Spleen (tissue), 11 donors: ENCODE data around the gene SHTN1. TPM values are rescaled to one million over a fixed set of nuclear protein-coding genes. Genes with fewer than 3 reads are reported as not detected.

Experiments used
- DNase-seq: peaks from one replicate; pipeline ENCODE4 v3.0.0-alpha.2; 2020
- H3K27ac ChIP-seq, 8 donors: fragments of 200-600 bp; sonication (generic) in 7 of 8; 1 replicate in 4 of 8; 2 replicates in 4 of 8; pipeline versions ENCODE4 v1.5.0 to v1.8.0; 2016 to 2021; ENCODE audit warnings: inconsistent platforms in 4 of 8, mild to moderate bottlenecking in 4 of 8, moderate library complexity in 1 of 8
- H3K27me3 ChIP-seq, 7 donors: fragments of 200-600 bp; sonication (generic) in 6 of 7; replicated peaks in 1 of 7; 1 replicate in 4 of 7; 2 replicates in 3 of 7; pipeline versions ENCODE4 v1.5.0 to v1.8.0; 2016 to 2021; ENCODE audit warnings: inconsistent platforms in 3 of 7, mild to moderate bottlenecking in 1 of 7
- H3K36me3 ChIP-seq, 6 donors: fragments of 200-600 bp; sonication (generic) in 5 of 6; 1 replicate in 4 of 6; 2 replicates in 2 of 6; pipeline versions ENCODE4 v1.5.0 to v1.8.0; 2016 to 2021; ENCODE audit warnings: inconsistent platforms in 2 of 6
- H3K4me1 ChIP-seq, 6 donors: fragments of 200-600 bp; sonication (generic) in 5 of 6; 1 replicate in 3 of 6; 2 replicates in 3 of 6; pipeline versions ENCODE4 v1.5.0 to v1.8.0; 2016 to 2021; ENCODE audit warnings: inconsistent platforms in 3 of 6
- H3K4me3 ChIP-seq, 8 donors: fragments of 200-600 bp; sonication (generic) in 7 of 8; 1 replicate in 4 of 8; 2 replicates in 4 of 8; pipeline versions ENCODE4 v1.5.0 to v1.8.0; 2016 to 2021; ENCODE audit warnings: inconsistent platforms in 4 of 8, mild to moderate bottlenecking in 4 of 8, moderate library complexity in 2 of 8
- H3K9me3 ChIP-seq, 8 donors: fragments of 200-600 bp; sonication (generic) in 7 of 8; 1 replicate in 4 of 8; 2 replicates in 4 of 8; pipeline versions ENCODE4 v1.5.0 to v1.8.0; 2016 to 2021; ENCODE audit warnings: inconsistent platforms in 4 of 8
- POLR2A ChIP-seq, 3 donors: fragments of 450-650 bp; IDR thresholded peaks; one replicate each; pipeline ENCODE4 v1.5.1; 2017; ENCODE audit warnings: antibody characterized with exemption in 3 of 3, mild to moderate bottlenecking in 1 of 3
- POLR2AphosphoS5 ChIP-seq, 3 donors: sonication (generic); formaldehyde crosslinking; IDR thresholded peaks; one replicate each; pipeline ENCODE4 v1.5.1; 2017; ENCODE audit warnings: antibody characterized with exemption in 3 of 3
- WGBS, 5 donors: extraction: QIAGEN DNeasy Blood & Tissue Kit in 3 of 5; methylation state at CpG; one replicate each; pipeline versions ENCODE4 v1.1.5 to v1.1.7; 2013 to 2018; 5-methylcytosine and 5-hydroxymethylcytosine counted together
- intact Hi-C: fragments of 100-400 bp; cut with DNase I; formaldehyde crosslinking; loops from one replicate; pipeline ENCODE4 v1.15.0; 2023; ENCODE audit warnings: low total_unique reads
- polyA plus RNA-seq, 3 donors: library from polyadenylated mRNA; stranded (reverse); fragments of 200-250 nt; gene quantifications; one replicate each; pipeline ENCODE4 v1.2.1, GENCODE V29; 2013
- total RNA-seq, 7 donors: library from RNA; depleted of rRNA in 3 of 7; stranded (reverse); fragments of >200 nt in 3 of 7; fragmentation: NEBNext Ultra II Directional in 4 of 7; extraction: Animal tissue kit (Norgen Biotek cat#: 25700) in 4 of 7; gene quantifications; one replicate each; pipeline versions ENCODE4 v1.1.0 to v1.2.1, GENCODE V29; 2016 to 2021
- TF ChIP-seq, protein P1 (sequence below), 11 experiments: fragments of 200-600 bp in 7 of 11; fragments of 450-650 bp in 4 of 11; sonication (generic) in 4 of 11; IDR thresholded peaks in 8 of 11; conservative IDR thresholded peaks in 3 of 11; 1 replicate in 7 of 11; 2 replicates in 4 of 11; pipeline versions ENCODE4 v1.4.0 to v1.8.0; 2016 to 2021; ENCODE audit warnings: antibody characterized with exemption in 11 of 11, inconsistent platforms in 4 of 11, mild to moderate bottlenecking in 1 of 11
- donor health status: healthy with polysubstance abuse.
- donor health status: DM: no; HTN: no; CAD: no; lungs with moderate emphysema.
- donor health status: DM: no; HTN: no; CAD: no.
- donor health status: Bipolar disorder and iron deficiency.
- donor health status: healthy.
- donor health status: DM: no; HTN: no; CAD: no.
- donor health status: DM: yes; HTN: yes; CAD: no.

The SHTN1 gene
- total and polyA plus RNA-seq, 10 donors, result 2.9 to 28.3 (median 14.7) TPM

DNA sequence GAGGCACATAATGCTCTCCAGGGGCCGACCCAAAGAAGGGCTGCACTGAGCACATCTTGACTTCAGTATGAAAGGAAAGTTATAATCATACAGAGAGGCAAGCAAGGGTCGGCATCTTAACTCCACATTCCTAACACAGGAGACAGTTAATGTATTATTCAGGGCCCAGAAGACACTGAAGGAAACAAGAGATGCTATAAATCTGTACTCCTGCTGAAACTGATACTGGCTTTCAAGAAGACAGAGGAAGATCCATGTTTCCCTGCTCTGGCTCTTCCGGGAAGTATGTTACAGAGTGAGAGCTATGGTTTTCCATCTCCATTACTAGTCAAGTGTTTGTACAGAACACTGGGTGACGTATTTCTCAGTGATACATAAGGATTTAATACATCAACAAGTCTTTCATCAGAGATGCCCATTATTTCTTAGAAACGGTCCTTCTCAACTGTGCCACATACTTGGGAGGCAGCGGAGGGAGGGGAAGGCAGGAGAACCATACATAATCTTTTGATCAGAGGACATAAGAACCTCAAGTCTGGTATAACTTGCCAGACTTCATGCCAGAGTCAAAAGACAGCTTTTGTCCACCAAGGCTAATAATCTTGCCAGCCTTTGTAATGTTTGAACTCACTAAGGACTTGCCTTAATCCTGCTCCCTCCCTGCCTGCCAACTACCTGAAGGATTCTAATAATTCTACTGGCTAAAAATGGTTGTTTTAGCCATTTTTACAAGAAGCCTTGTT is 97.6 kb downstream of the SHTN1 start:
- Histone ChIP-seq H3K4me1 (no peaks in the 10 kb centered on the region), H3K27ac (no peak overlapping the region), H3K36me3 (peaks cover 0 to 8% (median 0%) of the 10 kb centered on the region in 6 donors), H3K4me3 (no peak overlapping the region), H3K27me3 (no peaks in the 10 kb centered on the region), H3K9me3 (no peaks in the 10 kb centered on the region)
- intact Hi-C loops, result no loop called here
- WGBS, 5 donors, result 74 to 87% (median 83%) methylated on average over 6 of the region's 6 CpGs
- TF ChIP-seq, protein P1, sequence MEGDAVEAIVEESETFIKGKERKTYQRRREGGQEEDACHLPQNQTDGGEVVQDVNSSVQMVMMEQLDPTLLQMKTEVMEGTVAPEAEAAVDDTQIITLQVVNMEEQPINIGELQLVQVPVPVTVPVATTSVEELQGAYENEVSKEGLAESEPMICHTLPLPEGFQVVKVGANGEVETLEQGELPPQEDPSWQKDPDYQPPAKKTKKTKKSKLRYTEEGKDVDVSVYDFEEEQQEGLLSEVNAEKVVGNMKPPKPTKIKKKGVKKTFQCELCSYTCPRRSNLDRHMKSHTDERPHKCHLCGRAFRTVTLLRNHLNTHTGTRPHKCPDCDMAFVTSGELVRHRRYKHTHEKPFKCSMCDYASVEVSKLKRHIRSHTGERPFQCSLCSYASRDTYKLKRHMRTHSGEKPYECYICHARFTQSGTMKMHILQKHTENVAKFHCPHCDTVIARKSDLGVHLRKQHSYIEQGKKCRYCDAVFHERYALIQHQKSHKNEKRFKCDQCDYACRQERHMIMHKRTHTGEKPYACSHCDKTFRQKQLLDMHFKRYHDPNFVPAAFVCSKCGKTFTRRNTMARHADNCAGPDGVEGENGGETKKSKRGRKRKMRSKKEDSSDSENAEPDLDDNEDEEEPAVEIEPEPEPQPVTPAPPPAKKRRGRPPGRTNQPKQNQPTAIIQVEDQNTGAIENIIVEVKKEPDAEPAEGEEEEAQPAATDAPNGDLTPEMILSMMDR (IDR thresholded peaks at IDR 0.05 in 8 of 11, conservative IDR thresholded peaks at IDR 0.05 in 3 of 11), result no peak
- TF ChIP-seq POLR2AphosphoS5 (IDR thresholded peaks at IDR 0.05), result no peak
- no peak for TF ChIP-seq POLR2A (IDR thresholded peaks at IDR 0.05)
- no peak for DNase-seq

DNA sequence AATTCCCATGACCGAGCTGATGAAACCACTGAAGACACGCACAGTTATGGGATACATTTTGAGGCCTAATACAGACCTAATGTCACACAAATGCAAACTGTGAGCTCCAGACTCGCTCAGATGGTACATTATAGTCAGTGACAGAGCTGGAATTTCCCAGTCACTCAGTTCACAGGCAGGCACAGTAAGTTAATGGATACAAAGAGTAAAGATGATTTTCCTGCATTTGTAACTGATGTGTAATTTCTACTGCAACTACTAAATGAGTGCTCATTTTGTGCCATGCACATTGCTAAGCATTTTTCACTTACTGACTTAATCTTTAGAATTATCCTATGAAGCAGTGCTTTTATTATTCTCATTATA is 99.2 kb downstream of the SHTN1 start:
- Histone ChIP-seq H3K27ac (no peak overlapping the region), H3K36me3 (peaks cover 0 to 8% (median 0%) of the 10 kb centered on the region in 6 donors), H3K27me3 (no peaks in the 10 kb centered on the region), H3K4me3 (no peak overlapping the region), H3K4me1 (no peaks in the 10 kb centered on the region), H3K9me3 (no peaks in the 10 kb centered on the region)
- TF ChIP-seq POLR2AphosphoS5 (IDR thresholded peaks at IDR 0.05) (no peak), POLR2A (IDR thresholded peaks at IDR 0.05) (no peak)
- TF ChIP-seq, protein P1 (IDR thresholded peaks at IDR 0.05 in 8 of 11, conservative IDR thresholded peaks at IDR 0.05 in 3 of 11), result no peak
- WGBS, 5 donors, result 88 to 94% (median 93%) methylated on average over 3 of the region's 3 CpGs
- intact Hi-C loops, result no loop called here
- DNase-seq, result no peak

DNA sequence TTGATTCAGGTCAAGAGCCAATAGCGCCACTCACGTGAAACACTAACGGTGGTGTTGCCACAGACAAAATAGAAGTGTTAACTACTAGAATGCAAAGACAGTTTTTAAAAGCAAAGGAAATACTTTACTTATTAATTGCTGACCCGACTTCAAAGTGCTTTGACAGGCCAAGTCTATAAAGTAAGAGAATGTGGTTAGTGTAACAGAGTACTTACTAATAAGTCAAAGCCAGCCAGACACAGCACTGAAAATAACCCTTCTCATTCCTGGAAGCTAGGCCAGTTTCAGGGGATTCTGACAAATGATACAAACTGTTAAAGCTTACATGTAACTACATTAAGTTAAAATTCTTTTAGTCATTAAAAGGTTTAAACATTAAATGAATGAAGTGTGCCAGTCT is 105.4 kb downstream of the SHTN1 start:
- TF ChIP-seq POLR2A (IDR thresholded peaks at IDR 0.05) (no peak), POLR2AphosphoS5 (IDR thresholded peaks at IDR 0.05) (no peak)
- TF ChIP-seq, protein P1 (IDR thresholded peaks at IDR 0.05 in 8 of 11, conservative IDR thresholded peaks at IDR 0.05 in 3 of 11), result no peak
- Histone ChIP-seq H3K36me3 (no peaks in the 10 kb centered on the region), H3K4me3 (no peak overlapping the region), H3K27me3 (no peaks in the 10 kb centered on the region), H3K9me3 (no peaks in the 10 kb centered on the region), H3K4me1 (no peaks in the 10 kb centered on the region), H3K27ac (no peak overlapping the region)
- intact Hi-C loops, result no loop called here
- 71 to 90% (median 75%) methylated on average over 4 of the region's 4 CpGs for WGBS, 5 donors
- no peak for DNase-seq

DNA sequence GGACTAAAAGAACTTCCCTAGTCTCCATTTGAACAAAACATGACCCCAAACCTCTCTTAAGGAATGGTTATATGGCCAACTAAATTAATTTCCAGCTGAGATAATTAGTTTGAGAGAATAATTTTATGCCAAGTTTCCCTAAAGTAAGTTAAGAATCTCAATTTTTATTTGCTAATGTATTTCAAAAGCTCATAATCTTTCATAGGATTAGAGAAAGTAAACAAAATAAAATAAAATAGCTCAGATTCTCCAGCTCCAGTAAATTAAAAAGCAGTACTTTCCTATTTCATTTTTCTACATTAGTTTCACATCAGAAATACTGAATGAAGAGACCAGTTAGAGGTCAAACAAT is 111.3 kb downstream of the SHTN1 start:
- Histone ChIP-seq H3K27me3 (peaks cover 0 to 8% (median 0%) of the 10 kb centered on the region in 7 donors), H3K4me3 (no peak overlapping the region), H3K4me1 (peaks cover 0 to 6% (median 0%) of the 10 kb centered on the region in 6 donors), H3K36me3 (no peaks in the 10 kb centered on the region), H3K9me3 (no peaks in the 10 kb centered on the region), H3K27ac (no peak overlapping the region)
- no peak for DNase-seq
- intact Hi-C loops, result no loop called here
- TF ChIP-seq POLR2A (IDR thresholded peaks at IDR 0.05), result no peak
- TF ChIP-seq, protein P1 (IDR thresholded peaks at IDR 0.05 in 8 of 11, conservative IDR thresholded peaks at IDR 0.05 in 3 of 11), result no peak
- TF ChIP-seq POLR2AphosphoS5 (IDR thresholded peaks at IDR 0.05), result no peak
